AG09319 (cell line): Measurements from ENCODE around the gene FBLN5.
"Not testable (repeated sequence)": the region's sequence is repeated elsewhere in the genome, so short reads cannot be mapped to it uniquely, and the experiment has no call there.

ENCODE experiments used
- DNase-seq: peaks from one replicate; pipeline ENCODE4 v3.0.0-alpha.2; 2010; ENCODE audit warnings: low read depth; ENCODE audit errors: extremely low read depth
- CTCF ChIP-seq: IDR thresholded peaks from 2 replicates; pipeline ENCODE4 v1.5.1; 2011; ENCODE audit warnings: low read depth, mild to moderate bottlenecking, inconsistent platforms, low read length, moderate library complexity

Gene FBLN5

GRCh38 chr14:91873471-91874415 is 73.8 kb downstream of the FBLN5 start:
- TF ChIP-seq CTCF, result no peak
- no peak for DNase-seq

- peak; percentile 74 for DNase-seq
- TF ChIP-seq CTCF, result no peak; the same call in 1 of the 2 replicates
Observed at GRCh38 chr14:91872517-91873470, 74.7 kb downstream of the FBLN5 start.

- TF ChIP-seq CTCF, result no peak
- no peak for DNase-seq
Observed at GRCh38 chr14:91872011-91872501, 75.4 kb downstream of the FBLN5 start.

- not testable (repeated sequence) for DNase-seq
Observed at GRCh38 chr14:91871401-91871800, 76.1 kb downstream of the FBLN5 start.

GRCh38 chr14:91870890-91871289 is 76.6 kb downstream of the FBLN5 start:
- TF ChIP-seq CTCF, result no peak
- no peak for DNase-seq

- no peak for DNase-seq
- TF ChIP-seq CTCF, result no peak
Observed at GRCh38 chr14:91870001-91870400, 77.5 kb downstream of the FBLN5 start.

- TF ChIP-seq CTCF, result no peak
- DNase-seq, result no peak
Observed at GRCh38 chr14:91869556-91869955, 77.9 kb downstream of the FBLN5 start.
